Transverse colon (tissue), 4 donors: ENCODE results near the gene CWC15. TPM values are rescaled to one million over a fixed set of nuclear protein-coding genes. Genes with fewer than 3 reads are reported as not detected.

Experiments used
- DNase-seq: peaks from one replicate; pipeline ENCODE4 v3.0.0-alpha.2; 2019
- H3K27ac ChIP-seq, 4 donors: fragments of 200-600 bp; sonication (generic); 2 replicates each; pipeline ENCODE4 v1.5.1; 2016 to 2018; ENCODE audit warnings: inconsistent platforms in 4 of 4
- H3K27me3 ChIP-seq: fragments of 200-600 bp; sonication (generic); 2 replicates; pipeline ENCODE4 v1.5.1; 2017; ENCODE audit warnings: inconsistent platforms
- H3K36me3 ChIP-seq, 4 donors: fragments of 200-600 bp; sonication (generic); 2 replicates each; pipeline ENCODE4 v1.5.1; 2017 to 2019; ENCODE audit warnings: inconsistent platforms in 4 of 4
- H3K4me1 ChIP-seq, 4 donors: fragments of 200-600 bp; sonication (generic); 2 replicates each; pipeline ENCODE4 v1.5.1; 2017 to 2020; ENCODE audit warnings: inconsistent platforms in 4 of 4
- H3K4me3 ChIP-seq, 4 donors: fragments of 200-600 bp; sonication (generic); 1 replicate in 1 of 4; 2 replicates in 3 of 4; pipeline versions ENCODE4 v1.5.1 to v1.6.1; 2017 to 2019; ENCODE audit warnings: inconsistent platforms in 4 of 4
- H3K9me3 ChIP-seq, 2 donors: fragments of 200-600 bp; sonication (generic); 2 replicates each; pipeline ENCODE4 v1.5.1; 2017 to 2019; ENCODE audit warnings: inconsistent platforms in 2 of 2
- CTCF ChIP-seq, 5 experiments: fragments of 200-600 bp in 3 of 5; fragments of 450-650 bp in 2 of 5; sonication (generic) in 3 of 5; IDR thresholded peaks; 1 replicate in 2 of 5; 2 replicates in 3 of 5; pipeline ENCODE4 v1.5.1; 2016 to 2017; ENCODE audit warnings: antibody characterized with exemption in 5 of 5, inconsistent platforms in 3 of 5, mild to moderate bottlenecking in 2 of 5, moderate library complexity in 1 of 5
- EP300 ChIP-seq: sonication (generic); formaldehyde crosslinking; IDR thresholded peaks from one replicate; pipeline ENCODE4 v1.6.1; 2017; ENCODE audit warnings: antibody characterized with exemption, low read depth
- POLR2A ChIP-seq: fragments of 450-650 bp; IDR thresholded peaks from one replicate; pipeline ENCODE4 v1.6.1; 2016; ENCODE audit warnings: antibody characterized with exemption, mild to moderate bottlenecking, moderate library complexity
- POLR2AphosphoS5 ChIP-seq, 3 donors: sonication (generic); formaldehyde crosslinking; IDR thresholded peaks; one replicate each; pipeline ENCODE4 v1.6.1; 2016; ENCODE audit warnings: antibody characterized with exemption in 3 of 3
- WGBS, 2 donors: methylation state at CpG; one replicate each; pipeline ENCODE4 v1.1.5; 2018; ENCODE audit warnings: low coverage in 1 of 2; 5-methylcytosine and 5-hydroxymethylcytosine counted together
- in situ Hi-C, 4 donors: fragments of 200-750 bp; cut with MboI; loops; one replicate each; pipeline versions ENCODE4 v1.15.0 to v1.15.1; 2017; ENCODE audit warnings: low sequenced_read_pairs in 3 of 4, low pct_ligation_motif_present in 1 of 4, low pct_unique_long_range_greater_than_20kb in 1 of 4
- intact Hi-C: fragments of 100-400 bp; cut with DNase I; formaldehyde crosslinking; loops from one replicate; pipeline ENCODE4 v1.15.1; 2023; ENCODE audit warnings: low total_unique reads
- total RNA-seq, 4 donors: library from RNA; depleted of rRNA; stranded (reverse); fragments of >200 nt; gene quantifications; one replicate each; pipeline ENCODE4 v1.1.0, GENCODE V29; 2016

Gene CWC15
- total RNA-seq, 4 donors from 2014 or later = 26.2 to 55.9 (median 46.2) TPM

- Histone ChIP-seq H3K27ac (peak overlapping the region in 3 of 4 donors; percentile 61 to 75 (median 63)), H3K4me1 (peaks cover 0 to 27% (median 5%) of the 10 kb centered on the region in 4 donors), H3K27me3 (no peaks in the 10 kb centered on the region), H3K36me3 (no peaks in the 10 kb centered on the region), H3K4me3 (no peak overlapping the region), H3K9me3 (no peaks in the 10 kb centered on the region)
- in situ Hi-C loops = no loop called here
- WGBS, 2 donors = 68 to 100% methylated on average over 1 of the region's 1 CpG
- DNase-seq = no peak
- intact Hi-C loops = no loop called here
- TF ChIP-seq POLR2AphosphoS5 (IDR thresholded peaks at IDR 0.05) (no peak), CTCF (IDR thresholded peaks at IDR 0.05) (no peak), EP300 (no peak), POLR2A (no peak)
Measured at GRCh38 chr11:94928117-94928990, 45.0 kb downstream of the CWC15 start.

- Histone ChIP-seq H3K27me3 (no peaks in the 10 kb centered on the region), H3K4me3 (no peak overlapping the region), H3K27ac (peak overlapping the region; percentile 57 to 75 (median 62)), H3K36me3 (no peaks in the 10 kb centered on the region), H3K9me3 (no peaks in the 10 kb centered on the region), H3K4me1 (peaks cover 0 to 27% (median 5%) of the 10 kb centered on the region in 4 donors)
- 32 to 40% methylated on average over 1 to 6 of the region's 6 CpGs for WGBS, 2 donors
- intact Hi-C loops (no loop called here), in situ Hi-C loops (no loop called here)
- TF ChIP-seq POLR2AphosphoS5 (IDR thresholded peaks at IDR 0.05) (peak in 1 of 3 donors; percentile 9), EP300 (no peak)
- peak; percentile 43 for DNase-seq
Measured at GRCh38 chr11:94926698-94927237, 46.6 kb downstream of the CWC15 start.

- no peak for DNase-seq
- Histone ChIP-seq H3K27me3 (no peaks in the 10 kb centered on the region), H3K9me3 (no peaks in the 10 kb centered on the region), H3K36me3 (no peaks in the 10 kb centered on the region), H3K4me3 (no peak overlapping the region), H3K4me1 (peaks cover 0 to 27% (median 5%) of the 10 kb centered on the region in 4 donors), H3K27ac (peak overlapping the region; percentile 57 to 75 (median 62))
- intact Hi-C loops = no loop called here
- in situ Hi-C loops = no loop called here
- TF ChIP-seq POLR2A = no peak
Measured at GRCh38 chr11:94926271-94926625, 47.1 kb downstream of the CWC15 start.

- DNase-seq = no peak
- H3K9me3 ChIP-seq = no peaks in the 10 kb centered on the region
- H3K36me3 ChIP-seq = no peaks in the 10 kb centered on the region
- peaks cover 0 to 27% (median 5%) of the 10 kb centered on the region in 4 donors for H3K4me1 ChIP-seq
- in situ Hi-C loops = no loop called here
- intact Hi-C loops = no loop called here
- peak overlapping the region; percentile 57 to 75 (median 62) for H3K27ac ChIP-seq
- 46 to 53% methylated on average over 7 of the region's 7 CpGs for WGBS, 2 donors
- H3K4me3 ChIP-seq = no peak overlapping the region
- TF ChIP-seq POLR2AphosphoS5 (IDR thresholded peaks at IDR 0.05) = no peak
- no peak for TF ChIP-seq CTCF (IDR thresholded peaks at IDR 0.05)
- no peak for TF ChIP-seq POLR2A
- TF ChIP-seq EP300 = no peak
- H3K27me3 ChIP-seq = no peaks in the 10 kb centered on the region
Measured at GRCh38 chr11:94925422-94926270, 47.7 kb downstream of the CWC15 start.

- peak overlapping the region in 3 of 4 donors; percentile 6 to 36 (median 25) for H3K27ac ChIP-seq
- H3K36me3 ChIP-seq = no peaks in the 10 kb centered on the region
- intact Hi-C loops = no loop called here
Measured at GRCh38 chr11:94924612-94925011, 48.7 kb downstream of the CWC15 start.

More at GRCh38 chr11:94924612-94925011, 48.7 kb downstream of the CWC15 start:
- H3K4me3 ChIP-seq = no peak overlapping the region
- TF ChIP-seq EP300 (no peak), CTCF (IDR thresholded peaks at IDR 0.05) (no peak), POLR2A (no peak), POLR2AphosphoS5 (IDR thresholded peaks at IDR 0.05) (no peak)
- H3K27me3 ChIP-seq = no peaks in the 10 kb centered on the region
- H3K4me1 ChIP-seq = peaks cover 0 to 27% (median 5%) of the 10 kb centered on the region in 4 donors
- DNase-seq = no peak
- no peaks in the 10 kb centered on the region for H3K9me3 ChIP-seq
- WGBS, 2 donors = 42 to 55% methylated on average over 5 of the region's 5 CpGs
- in situ Hi-C loops = no loop called here
